GM12892 (cell line): ENCODE results near the gene ABAT.

Experiments used
- POLR2AphosphoS5 ChIP-seq: IDR thresholded peaks from 2 replicates; pipeline ENCODE4 v1.6.1; 2011; ENCODE audit warnings: low read depth, low read length, control low read depth
- TAF1 ChIP-seq: IDR thresholded peaks from 2 replicates; pipeline ENCODE4 v1.6.1; 2011; ENCODE audit warnings: low read depth, mild to moderate bottlenecking, control low read depth, low read length, borderline replicate concordance

GRCh38 chr16:8631373-8631772 is 43.0 kb upstream of the ABAT start:
- TF ChIP-seq TAF1 (no peak), POLR2AphosphoS5 (no peak)
